Loucy (cell line): Measurements from ENCODE around the gene TWNK.

Source experiments
- H2AFZ ChIP-seq: fragments of 200-600 bp; sonication (generic); 2 replicates; pipeline ENCODE4 v1.6.0; 2016; ENCODE audit warnings: antibody characterized with exemption, mild to moderate bottlenecking, low read length, moderate library complexity
- H3F3A ChIP-seq: fragments of 200-600 bp; 2 replicates; pipeline ENCODE4 v1.6.0; 2016; ENCODE audit warnings: antibody characterized with exemption, low read depth, mild to moderate bottlenecking
- H3K27me3 ChIP-seq: fragments of 200-600 bp; sonication (generic); 2 replicates; pipeline ENCODE4 v1.6.1; 2014; ENCODE audit warnings: low read length, mild to moderate bottlenecking; ENCODE audit not compliant: insufficient read depth, poor library complexity, severe bottlenecking
- H3K36me3 ChIP-seq: fragments of 200-600 bp; sonication (generic); 2 replicates; pipeline ENCODE4 v1.6.1; 2016; ENCODE audit warnings: low read length; ENCODE audit not compliant: insufficient read depth
- H3K4me1 ChIP-seq: fragments of 200-600 bp; sonication (generic); 2 replicates; pipeline ENCODE4 v1.5.1; 2014; ENCODE audit warnings: low read length, mild to moderate bottlenecking; ENCODE audit not compliant: insufficient read depth, poor library complexity, severe bottlenecking
- H3K4me2 ChIP-seq: fragments of 200-600 bp; sonication (generic); 2 replicates; pipeline ENCODE4 v1.6.0; 2014; ENCODE audit warnings: antibody characterized with exemption, low read length, low read depth, mild to moderate bottlenecking; ENCODE audit not compliant: poor library complexity, severe bottlenecking
- H3K4me3 ChIP-seq: fragments of 200-600 bp; sonication (generic); 2 replicates; pipeline ENCODE4 v1.5.1; 2014; ENCODE audit warnings: low read length, mild to moderate bottlenecking, mixed read lengths; ENCODE audit not compliant: poor library complexity, severe bottlenecking
- H3K79me2 ChIP-seq: fragments of 200-600 bp; sonication (generic); 2 replicates; pipeline ENCODE4 v1.6.1; 2014; ENCODE audit warnings: low read length; ENCODE audit not compliant: insufficient read depth
- H3K9ac ChIP-seq: fragments of 200-600 bp; sonication (generic); 2 replicates; pipeline ENCODE4 v1.6.0; 2014; ENCODE audit warnings: mild to moderate bottlenecking, low read depth, low read length, moderate library complexity; ENCODE audit not compliant: poor library complexity, severe bottlenecking
- H3K9me2 ChIP-seq: fragments of 200-600 bp; sonication (generic); replicated peaks from 2 replicates; pipeline ENCODE4 v1.6.1; 2016; ENCODE audit warnings: low read depth, low read length, mixed read lengths
- H3K9me3 ChIP-seq: fragments of 200-600 bp; sonication (generic); 2 replicates; pipeline ENCODE4 v1.6.1; 2014; ENCODE audit warnings: mild to moderate bottlenecking, antibody characterized with exemption, low read length, low read depth; ENCODE audit not compliant: insufficient read depth
- H4K20me1 ChIP-seq: fragments of 200-600 bp; sonication (generic); 2 replicates; pipeline ENCODE4 v1.6.0; 2014; ENCODE audit warnings: antibody characterized with exemption, low read length, mild to moderate bottlenecking; ENCODE audit not compliant: insufficient read depth, poor library complexity, severe bottlenecking
- EZH2phosphoT487 ChIP-seq: fragments of 200-600 bp; IDR thresholded peaks from 2 replicates; pipeline ENCODE4 v1.6.1; 2018; ENCODE audit warnings: antibody characterized with exemption, mild to moderate bottlenecking, moderate library complexity, borderline replicate concordance
- TF ChIP-seq, protein P1 (sequence below): fragments of 200-600 bp; sonication (generic); conservative IDR thresholded peaks from 2 replicates; pipeline ENCODE4 v1.5.1; 2014; ENCODE audit warnings: mild to moderate bottlenecking, antibody characterized with exemption, low read length

The TWNK gene

DNA sequence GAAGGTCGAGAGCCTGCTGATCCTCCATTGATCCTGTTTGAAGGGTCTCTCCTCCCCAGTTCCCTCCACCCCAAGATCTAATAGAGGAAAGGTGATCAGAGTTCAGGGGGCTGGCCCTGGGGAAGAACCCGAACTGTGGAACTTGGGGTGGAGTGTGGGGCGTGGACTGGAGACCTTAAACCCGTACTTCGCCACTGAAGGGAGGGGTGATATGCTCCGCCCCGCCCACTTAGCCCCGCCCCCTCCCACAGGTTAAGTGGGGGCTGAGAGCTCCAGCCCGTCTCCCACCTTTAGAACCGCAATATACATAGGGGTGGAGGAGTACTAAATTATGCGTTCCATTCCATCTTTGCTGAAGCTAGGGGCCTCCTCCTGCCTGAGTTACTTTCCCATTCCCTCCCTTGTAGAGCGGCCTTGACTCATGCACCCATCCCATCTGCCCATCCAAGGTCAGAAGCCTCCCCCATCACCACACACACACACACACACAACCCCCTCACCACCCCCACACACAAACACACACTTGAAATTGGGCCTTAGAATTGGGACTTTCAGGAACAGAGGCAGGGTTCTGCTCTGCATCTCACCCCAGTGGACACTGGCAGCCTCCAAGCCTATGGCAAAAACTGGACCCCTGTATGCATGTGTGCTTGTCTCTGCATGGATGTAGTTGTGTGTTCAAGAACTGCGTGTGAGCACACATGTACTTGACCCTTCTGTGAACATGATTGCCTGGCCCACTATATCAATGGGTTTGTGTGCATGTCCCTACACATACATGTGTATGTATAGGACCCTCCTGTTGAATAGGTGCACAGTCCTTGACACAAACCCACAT is 17.0 kb upstream of the TWNK start:
- H3K27me3 ChIP-seq: no peaks in the 10 kb centered on the region
- peak overlapping the region; percentile 49 for H3K4me2 ChIP-seq
- H3K9ac ChIP-seq: no peak overlapping the region
- no peaks in the 10 kb centered on the region for H3K79me2 ChIP-seq
- peaks cover 3% of the 10 kb centered on the region for H3K4me1 ChIP-seq
- no peaks in the 10 kb centered on the region for H3K9me2 ChIP-seq
- H3K9me3 ChIP-seq: no peaks in the 10 kb centered on the region
- peaks cover 3% of the 10 kb centered on the region; the same call in 1 of the 2 replicates for H3K36me3 ChIP-seq
- H3K4me3 ChIP-seq: no peak overlapping the region
- H3F3A ChIP-seq: no peaks in the 10 kb centered on the region
- TF ChIP-seq, protein P1, sequence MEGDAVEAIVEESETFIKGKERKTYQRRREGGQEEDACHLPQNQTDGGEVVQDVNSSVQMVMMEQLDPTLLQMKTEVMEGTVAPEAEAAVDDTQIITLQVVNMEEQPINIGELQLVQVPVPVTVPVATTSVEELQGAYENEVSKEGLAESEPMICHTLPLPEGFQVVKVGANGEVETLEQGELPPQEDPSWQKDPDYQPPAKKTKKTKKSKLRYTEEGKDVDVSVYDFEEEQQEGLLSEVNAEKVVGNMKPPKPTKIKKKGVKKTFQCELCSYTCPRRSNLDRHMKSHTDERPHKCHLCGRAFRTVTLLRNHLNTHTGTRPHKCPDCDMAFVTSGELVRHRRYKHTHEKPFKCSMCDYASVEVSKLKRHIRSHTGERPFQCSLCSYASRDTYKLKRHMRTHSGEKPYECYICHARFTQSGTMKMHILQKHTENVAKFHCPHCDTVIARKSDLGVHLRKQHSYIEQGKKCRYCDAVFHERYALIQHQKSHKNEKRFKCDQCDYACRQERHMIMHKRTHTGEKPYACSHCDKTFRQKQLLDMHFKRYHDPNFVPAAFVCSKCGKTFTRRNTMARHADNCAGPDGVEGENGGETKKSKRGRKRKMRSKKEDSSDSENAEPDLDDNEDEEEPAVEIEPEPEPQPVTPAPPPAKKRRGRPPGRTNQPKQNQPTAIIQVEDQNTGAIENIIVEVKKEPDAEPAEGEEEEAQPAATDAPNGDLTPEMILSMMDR: no peak
- TF ChIP-seq EZH2phosphoT487: no peak
- no peaks in the 10 kb centered on the region for H4K20me1 ChIP-seq
- no peak overlapping the region for H2AFZ ChIP-seq

DNA sequence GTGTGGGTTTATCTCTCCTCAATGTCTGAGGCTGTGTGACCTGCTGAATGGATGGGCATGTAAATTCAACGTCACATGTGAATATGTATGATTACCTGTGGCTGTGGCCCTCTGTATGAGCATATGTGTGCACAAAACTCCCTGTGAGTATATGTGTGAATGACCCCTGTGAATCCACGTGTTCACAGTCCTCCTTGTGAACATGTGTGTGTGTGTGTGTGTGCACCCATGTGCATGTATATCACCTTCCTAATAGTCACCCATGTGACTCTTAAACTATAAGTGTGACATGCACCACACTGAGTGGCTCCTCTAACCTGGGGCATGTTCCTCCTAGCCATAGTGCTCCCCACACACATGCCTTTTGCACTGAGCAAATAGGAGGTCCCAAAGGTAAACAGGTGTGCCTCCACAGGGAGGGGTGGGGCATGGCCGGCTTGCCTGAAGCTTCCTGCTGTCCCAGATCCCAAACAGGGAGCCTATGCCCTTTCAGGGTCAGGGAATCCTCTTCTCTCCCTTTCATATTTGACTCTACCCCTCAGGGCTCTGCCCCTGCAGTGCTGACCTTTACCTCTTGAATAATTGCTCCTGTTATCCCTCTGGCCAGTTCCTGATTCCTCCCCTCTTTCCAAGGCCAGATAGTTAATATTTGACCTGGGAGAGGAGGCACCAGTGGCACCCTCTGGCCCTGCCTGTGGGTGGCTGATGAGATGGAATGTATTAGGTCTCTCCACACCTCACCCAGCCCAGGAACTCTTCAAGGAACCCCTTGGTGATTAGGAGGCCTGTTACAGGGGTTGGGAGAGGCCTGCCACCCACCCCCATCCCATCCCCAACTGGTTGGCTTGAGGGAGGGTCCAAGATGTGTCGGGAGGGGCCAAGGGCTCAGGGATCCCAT is 16.2 kb upstream of the TWNK start:
- H4K20me1 ChIP-seq: no peaks in the 10 kb centered on the region
- no peaks in the 10 kb centered on the region for H3F3A ChIP-seq
- H3K36me3 ChIP-seq: no peaks in the 10 kb centered on the region; the same call in 1 of the 2 replicates
- H3K9me2 ChIP-seq: no peaks in the 10 kb centered on the region
- no peaks in the 10 kb centered on the region for H3K27me3 ChIP-seq
- no peak overlapping the region for H3K9ac ChIP-seq
- no peaks in the 10 kb centered on the region for H3K79me2 ChIP-seq
- H3K4me1 ChIP-seq: peaks cover 3% of the 10 kb centered on the region
- no peak overlapping the region for H3K4me2 ChIP-seq
- no peaks in the 10 kb centered on the region for H3K9me3 ChIP-seq
- no peak overlapping the region for H3K4me3 ChIP-seq
- H2AFZ ChIP-seq: no peak overlapping the region
- TF ChIP-seq, protein P1: no peak
- TF ChIP-seq EZH2phosphoT487: no peak

DNA sequence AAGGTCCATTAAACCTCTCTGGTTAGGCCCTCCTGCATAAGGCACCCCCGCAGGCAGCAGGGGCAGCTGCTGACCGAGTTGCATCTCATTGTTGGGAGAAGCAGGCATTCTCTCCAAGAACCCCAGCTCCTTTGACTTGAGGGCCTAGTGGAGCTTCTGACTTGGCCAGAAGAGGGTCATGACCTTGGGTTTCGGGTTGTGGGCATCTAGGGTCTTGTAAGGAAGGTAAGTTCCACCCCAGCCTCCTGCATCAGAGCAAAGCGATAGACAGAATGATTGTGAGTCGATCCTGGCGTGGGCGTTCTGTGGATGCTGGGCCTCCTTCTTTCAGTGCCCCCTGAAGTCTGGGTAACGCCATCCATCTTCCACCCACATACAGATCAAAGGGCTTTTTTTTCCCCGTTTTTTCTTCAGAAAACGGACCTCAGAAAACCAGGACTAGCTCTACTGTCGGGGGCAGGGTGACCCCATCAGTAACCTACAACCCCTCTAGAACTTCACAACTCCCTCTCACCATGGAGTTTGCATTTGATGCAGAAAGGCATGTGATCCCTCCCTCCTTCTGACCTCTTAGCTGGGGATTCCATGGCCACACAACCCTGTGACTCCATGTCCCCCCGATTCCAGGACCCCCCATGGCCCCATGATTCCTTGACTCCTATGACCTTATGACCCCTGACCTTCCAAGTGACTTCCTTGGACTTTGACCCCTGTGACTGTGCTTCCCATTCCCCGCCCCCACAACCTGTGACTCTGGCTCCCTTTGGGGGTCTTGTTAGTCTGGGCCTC is 15.0 kb upstream of the TWNK start:
- no peaks in the 10 kb centered on the region for H4K20me1 ChIP-seq
- TF ChIP-seq EZH2phosphoT487: no peak
- TF ChIP-seq, protein P1: no peak
- no peaks in the 10 kb centered on the region for H3K27me3 ChIP-seq
- H3F3A ChIP-seq: no peaks in the 10 kb centered on the region
- peaks cover 3% of the 10 kb centered on the region for H3K4me1 ChIP-seq
- H3K4me3 ChIP-seq: no peak overlapping the region
- no peak overlapping the region for H3K9ac ChIP-seq
- no peaks in the 10 kb centered on the region for H3K9me3 ChIP-seq
- no peak overlapping the region for H2AFZ ChIP-seq
- H3K36me3 ChIP-seq: no peaks in the 10 kb centered on the region
- H3K4me2 ChIP-seq: no peak overlapping the region
- H3K9me2 ChIP-seq: no peaks in the 10 kb centered on the region
- H3K79me2 ChIP-seq: no peaks in the 10 kb centered on the region
